A549 (cell line): Measurements from ENCODE around the gene SMARCAL1.

Experiments
- POLR2A ChIP-seq: IDR thresholded peaks from 2 replicates; pipeline ENCODE4 v1.6.1; 2012; ENCODE audit warnings: mild to moderate bottlenecking, low read length
- ZFP36 ChIP-seq: fragments of 450-650 bp; IDR thresholded peaks from 2 replicates; pipeline ENCODE4 v1.6.1; 2014; ENCODE audit warnings: borderline replicate concordance; ENCODE audit not compliant: partially characterized antibody

- TF ChIP-seq ZFP36, result no peak
- peak; percentile 52 for TF ChIP-seq POLR2A
Measured at GRCh38 chr2:216412022-216412999, at the start of gene SMARCAL1.
